ENCODE data around the gene KCTD12. TPM values are rescaled to one million over a fixed set of nuclear protein-coding genes. Genes with fewer than 3 reads are reported as not detected.
"Not testable (repeated sequence)": the region's sequence is repeated elsewhere in the genome, so short reads cannot be mapped to it uniquely, and the experiment has no call there.

The KCTD12 gene
- total and polyA plus RNA-seq, 2 donors (not counting 1 experiment from before 2014, with no cell fraction given): 9.9 to 35.3 TPM

DNA sequence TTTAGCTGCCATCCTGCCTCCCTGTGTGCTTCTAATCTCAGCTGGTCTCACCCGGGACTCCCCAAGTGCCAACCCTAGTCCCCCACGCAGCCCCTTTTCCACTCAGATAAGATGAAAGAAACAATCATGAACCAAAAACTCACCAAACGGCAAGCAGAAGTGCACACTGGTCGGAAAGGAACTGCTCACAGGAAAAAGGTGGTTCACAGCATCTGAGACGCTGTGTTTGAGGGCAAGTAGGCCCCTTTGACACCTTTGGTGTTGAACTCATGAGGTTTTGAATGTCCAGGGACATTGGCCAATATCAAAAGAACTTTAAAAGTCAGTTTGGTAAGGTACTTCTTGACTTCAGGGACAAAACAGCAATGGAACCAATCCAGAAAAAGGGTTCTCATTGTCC lies 41.8 kb upstream of the KCTD12 start:
- H3K4me1 ChIP-seq (ENCODE audit: control insufficient read depth, extremely low read depth, insufficient read depth, low read length): no peaks in the 10 kb centered on the region
- H3K36me3 ChIP-seq (ENCODE audit: control insufficient read depth, insufficient read depth, low read length): no peaks in the 10 kb centered on the region
- TF ChIP-seq CTCF (conservative IDR thresholded peaks at IDR 0.05 in 1 of 2, IDR thresholded peaks at IDR 0.05 in 1 of 2; ENCODE audit: low read depth in 1 of 2, low read length in 2 of 2): no peak
- TF ChIP-seq EZH2 (IDR thresholded peaks at IDR 0.05; ENCODE audit: low read length, missing control alignments): no peak
- no peak overlapping the region for H3K4me2 ChIP-seq (ENCODE audit: extremely low read depth, insufficient read depth, low read length)
- no peak overlapping the region for H2AFZ ChIP-seq (ENCODE audit: low read length)
- no peaks in the 10 kb centered on the region for H3K27me3 ChIP-seq (ENCODE audit: control insufficient read depth, insufficient read depth, low read length)
- H3K9ac ChIP-seq (ENCODE audit: insufficient read depth, low read length): no peak overlapping the region
- no peak overlapping the region for H3K27ac ChIP-seq (ENCODE audit: insufficient read depth, low read length)
- DNase-seq (ENCODE audit: low read depth in 2 of 2): no peak
- no peaks in the 10 kb centered on the region for H3K79me2 ChIP-seq (ENCODE audit: control insufficient read depth, insufficient read depth, low read length)
- H3K9me3 ChIP-seq (ENCODE audit: control insufficient read depth, insufficient read depth, low read depth, low read length): no peaks in the 10 kb centered on the region
- no peaks in the 10 kb centered on the region for H4K20me1 ChIP-seq (ENCODE audit: control insufficient read depth, extremely low read depth, insufficient read depth, low read length)
- H3K4me3 ChIP-seq (replicated peaks in 1 of 4; ENCODE audit: control extremely low read depth in 1 of 4, insufficient read depth in 1 of 4, low read depth in 3 of 4, low read length in 4 of 4): no peak overlapping the region

DNA sequence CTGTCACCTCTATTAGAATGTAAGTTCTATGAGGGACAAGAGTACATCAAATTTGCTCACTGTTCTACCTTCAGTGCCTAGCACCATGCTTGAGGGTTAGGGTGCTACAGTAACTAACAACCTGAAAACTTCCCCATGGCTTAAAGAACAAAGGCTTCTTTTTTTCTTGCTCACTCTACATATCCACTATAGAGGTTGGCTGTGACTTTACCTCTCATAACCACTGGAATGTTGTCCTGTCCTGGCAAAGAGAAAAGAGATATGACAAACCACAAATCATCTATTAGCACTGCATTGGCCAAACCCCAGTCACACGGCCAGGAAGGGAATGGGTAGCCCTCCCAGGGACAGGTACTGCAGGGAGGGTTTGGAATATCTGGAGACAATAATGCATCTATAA lies 38.9 kb upstream of the KCTD12 start:
- Histone ChIP-seq H3K4me1 (ENCODE audit: control insufficient read depth, extremely low read depth, insufficient read depth, low read length) (no peaks in the 10 kb centered on the region), H3K27me3 (ENCODE audit: control insufficient read depth, insufficient read depth, low read length) (no peaks in the 10 kb centered on the region), H4K20me1 (ENCODE audit: control insufficient read depth, extremely low read depth, insufficient read depth, low read length) (no peaks in the 10 kb centered on the region), H3K27ac (ENCODE audit: insufficient read depth, low read length) (no peak overlapping the region), H3K9me3 (ENCODE audit: control insufficient read depth, insufficient read depth, low read depth, low read length) (no peaks in the 10 kb centered on the region), H2AFZ (ENCODE audit: low read length) (no peak overlapping the region), H3K4me3 (replicated peaks in 1 of 4; ENCODE audit: control extremely low read depth in 1 of 4, insufficient read depth in 1 of 4, low read depth in 3 of 4, low read length in 4 of 4) (no peak overlapping the region), H3K4me2 (ENCODE audit: extremely low read depth, insufficient read depth, low read length) (no peak overlapping the region), H3K79me2 (ENCODE audit: control insufficient read depth, insufficient read depth, low read length) (no peaks in the 10 kb centered on the region), H3K9ac (ENCODE audit: insufficient read depth, low read length) (no peak overlapping the region), H3K36me3 (ENCODE audit: control insufficient read depth, insufficient read depth, low read length) (no peaks in the 10 kb centered on the region)
- TF ChIP-seq CTCF (conservative IDR thresholded peaks at IDR 0.05 in 1 of 2, IDR thresholded peaks at IDR 0.05 in 1 of 2; ENCODE audit: low read depth in 1 of 2, low read length in 2 of 2) (no peak), EZH2 (IDR thresholded peaks at IDR 0.05; ENCODE audit: low read length, missing control alignments) (no peak)
- DNase-seq (ENCODE audit: low read depth in 2 of 2): peak in 1 of 2 donors; percentile 16

DNA sequence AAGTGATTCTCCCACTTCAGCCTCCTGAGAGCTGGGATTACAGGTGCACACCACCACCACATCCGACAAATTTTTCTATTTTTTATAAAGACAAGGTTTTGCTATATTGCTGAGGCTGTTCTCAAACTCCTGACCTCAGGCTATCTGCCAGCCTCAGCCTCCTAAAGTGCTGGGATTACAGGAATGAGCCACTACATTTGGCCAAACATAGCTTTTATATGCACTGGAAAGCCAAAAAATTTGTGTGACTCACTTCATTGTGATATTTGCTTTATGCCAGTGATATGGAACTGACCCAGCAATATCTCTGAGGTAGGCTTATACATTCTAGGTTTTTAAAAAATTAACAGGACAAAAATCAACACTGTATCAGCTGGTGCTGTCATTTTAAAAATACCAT lies 35.3 kb upstream of the KCTD12 start:
- no peak overlapping the region for H3K27ac ChIP-seq (ENCODE audit: insufficient read depth, low read length)
- peak; percentile 4 to 41 for DNase-seq (ENCODE audit: low read depth in 2 of 2)

DNA sequence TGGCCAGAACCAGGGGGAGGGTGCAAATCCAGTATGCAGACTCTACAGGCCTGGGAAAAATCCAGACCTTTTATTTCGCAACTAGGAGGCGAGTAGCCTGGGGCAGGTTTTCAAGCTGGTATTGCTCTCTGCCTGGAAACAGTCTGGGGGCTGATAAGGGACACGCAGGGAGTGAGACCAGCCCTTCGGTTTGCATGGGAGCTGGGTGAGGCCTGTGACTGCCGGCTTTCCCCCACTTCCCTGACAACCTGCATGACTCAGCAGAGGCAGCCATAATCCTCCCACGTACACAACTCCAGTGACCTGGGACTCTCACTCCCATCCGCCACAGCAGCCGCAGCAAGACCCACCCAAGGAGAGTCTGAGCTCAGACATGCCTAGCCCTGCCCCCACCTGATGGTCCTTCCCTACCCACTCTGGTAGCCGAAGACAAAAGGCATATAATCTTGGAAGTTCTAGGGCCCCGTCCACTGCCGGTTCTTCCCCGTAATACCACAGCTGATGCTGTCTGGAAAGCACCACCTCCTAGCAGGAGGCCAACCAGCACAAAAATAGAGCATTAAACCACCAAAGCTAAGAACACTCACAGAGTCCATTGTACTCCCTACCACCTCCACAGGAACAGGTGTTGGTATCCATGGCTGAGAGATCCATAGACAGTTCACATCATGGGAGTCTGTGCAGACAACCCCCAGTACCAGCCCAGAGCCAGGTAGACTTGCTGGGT lies 31.7 kb upstream of the KCTD12 start:
- H3K4me1 ChIP-seq (ENCODE audit: control insufficient read depth, extremely low read depth, insufficient read depth, low read length); H3K4me3 ChIP-seq (replicated peaks in 1 of 4; ENCODE audit: control extremely low read depth in 1 of 4, insufficient read depth in 1 of 4, low read depth in 3 of 4, low read length in 4 of 4); H3K9ac ChIP-seq (ENCODE audit: insufficient read depth, low read length); H4K20me1 ChIP-seq (ENCODE audit: control insufficient read depth, extremely low read depth, insufficient read depth, low read length); H2AFZ ChIP-seq (ENCODE audit: low read length); H3K9me3 ChIP-seq (ENCODE audit: control insufficient read depth, insufficient read depth, low read depth, low read length); H3K36me3 ChIP-seq (ENCODE audit: control insufficient read depth, insufficient read depth, low read length); H3K79me2 ChIP-seq (ENCODE audit: control insufficient read depth, insufficient read depth, low read length); H3K27ac ChIP-seq (ENCODE audit: insufficient read depth, low read length); H3K27me3 ChIP-seq (ENCODE audit: control insufficient read depth, insufficient read depth, low read length); H3K4me2 ChIP-seq (ENCODE audit: extremely low read depth, insufficient read depth, low read length): not testable (repeated sequence)
- DNase-seq (ENCODE audit: low read depth in 2 of 2): peak; percentile 14 to 73

More for the DNA sequence above, 35.3 kb upstream of the KCTD12 start:
- no peak overlapping the region for H3K4me2 ChIP-seq (ENCODE audit: extremely low read depth, insufficient read depth, low read length)
- no peak for TF ChIP-seq CTCF (conservative IDR thresholded peaks at IDR 0.05 in 1 of 2, IDR thresholded peaks at IDR 0.05 in 1 of 2; ENCODE audit: low read depth in 1 of 2, low read length in 2 of 2)
- no peak for TF ChIP-seq EZH2 (IDR thresholded peaks at IDR 0.05; ENCODE audit: low read length, missing control alignments)
- H3K27me3 ChIP-seq (ENCODE audit: control insufficient read depth, insufficient read depth, low read length): no peaks in the 10 kb centered on the region
- H2AFZ ChIP-seq (ENCODE audit: low read length): no peak overlapping the region
- no peaks in the 10 kb centered on the region for H3K9me3 ChIP-seq (ENCODE audit: control insufficient read depth, insufficient read depth, low read depth, low read length)
- H3K9ac ChIP-seq (ENCODE audit: insufficient read depth, low read length): no peak overlapping the region
- H3K36me3 ChIP-seq (ENCODE audit: control insufficient read depth, insufficient read depth, low read length): no peaks in the 10 kb centered on the region
- H3K79me2 ChIP-seq (ENCODE audit: control insufficient read depth, insufficient read depth, low read length): no peaks in the 10 kb centered on the region
- H3K4me3 ChIP-seq (replicated peaks in 1 of 4; ENCODE audit: control extremely low read depth in 1 of 4, insufficient read depth in 1 of 4, low read depth in 3 of 4, low read length in 4 of 4): no peak overlapping the region
- H4K20me1 ChIP-seq (ENCODE audit: control insufficient read depth, extremely low read depth, insufficient read depth, low read length): no peaks in the 10 kb centered on the region
- H3K4me1 ChIP-seq (ENCODE audit: control insufficient read depth, extremely low read depth, insufficient read depth, low read length): no peaks in the 10 kb centered on the region

Measured in fibroblast of lung (primary cell).